Measurements from ENCODE around the gene MRPL53.

- no peak for TF ChIP-seq CTCF (IDR thresholded peaks at IDR 0.05)
- no peak for TF ChIP-seq EP300 (IDR thresholded peaks at IDR 0.05)
- no peak for TF ChIP-seq POLR2A (IDR thresholded peaks at IDR 0.05)
These were observed 9.7 kb upstream of the MRPL53 start for GRCh38 chr2:74481961-74482800.

Data from ovary (tissue), 3 donors.